HEK293 (cell line): ENCODE data around the gene SEMA3A.

Source experiments
- CTCF ChIA-PET: fragments of 350-600 bp; formaldehyde crosslinking; extraction: SDS; loops from one replicate; lab custom pipeline; 2021; ENCODE audit warnings: antibody characterized with exemption; lab: Yijun Ruan, JAX
- POLR2A ChIA-PET: fragments of 300-600 bp; formaldehyde crosslinking; extraction: SDS; loops from one replicate; lab custom pipeline; 2020; ENCODE audit warnings: antibody characterized with exemption, inconsistent platforms; lab: Yijun Ruan, JAX
- H3K27ac ChIP-seq: fragments of 200-500 bp; sonication (Bioruptor generic); 2 replicates; pipeline ENCODE4 v1.5.1; 2014; ENCODE audit warnings: low read depth, low read length, control low read depth, inconsistent platforms; ENCODE audit errors: extremely low read depth
- H3K36me3 ChIP-seq, 2 experiments: fragments of 200-500 bp in 1 of 2; sonication (Bioruptor generic) in 1 of 2; 1 replicate in 1 of 2; 2 replicates in 1 of 2; pipeline ENCODE4 v1.5.1; 2014 to 2017; ENCODE audit warnings: inconsistent platforms in 2 of 2, low read length in 2 of 2; ENCODE audit not compliant: control insufficient read depth in 2 of 2, insufficient read depth in 1 of 2
- H3K4me1 ChIP-seq: fragments of 200-500 bp; sonication (Bioruptor generic); 2 replicates; pipeline ENCODE4 v1.5.1; 2014; ENCODE audit warnings: mild to moderate bottlenecking, low read length, inconsistent platforms; ENCODE audit not compliant: control insufficient read depth, insufficient read depth
- H3K4me3 ChIP-seq: 2 replicates; pipeline ENCODE4 v1.5.1; 2011; ENCODE audit warnings: low read depth, mild to moderate bottlenecking, control low read depth, low read length, moderate library complexity
- H3K9me3 ChIP-seq: fragments of 200-500 bp; sonication (Bioruptor generic); 2 replicates; pipeline ENCODE4 v1.5.1; 2014; ENCODE audit warnings: low read depth, low read length, inconsistent platforms; ENCODE audit not compliant: control insufficient read depth, insufficient read depth
- BCL11A ChIP-seq: fragments of 450-650 bp; formaldehyde crosslinking; IDR thresholded peaks from 2 replicates; pipeline ENCODE4 v1.5.1; 2016; ENCODE audit warnings: low read depth, missing biosample characterization, missing genetic modification characterization
- HOXA7 ChIP-seq: sonication (generic); formaldehyde crosslinking; IDR thresholded peaks from 2 replicates; pipeline ENCODE4 v1.8.1; 2022; ENCODE audit warnings: missing genetic modification reagents, borderline replicate concordance
- KLF9 ChIP-seq: fragments of 450-650 bp; formaldehyde crosslinking; IDR thresholded peaks from 2 replicates; pipeline ENCODE4 v1.5.1; 2016; ENCODE audit warnings: missing biosample characterization, missing genetic modification characterization, low read depth
- MYNN ChIP-seq: fragments of 450-650 bp; formaldehyde crosslinking; IDR thresholded peaks from 2 replicates; pipeline ENCODE4 v1.5.1; 2016; ENCODE audit warnings: missing biosample characterization, missing genetic modification characterization, borderline replicate concordance
- ZBTB20 ChIP-seq: fragments of 450-650 bp; formaldehyde crosslinking; IDR thresholded peaks from 2 replicates; pipeline ENCODE4 v1.5.1; 2016; ENCODE audit warnings: missing biosample characterization, missing genetic modification characterization
- ZFP3 ChIP-seq: fragments of 450-650 bp; formaldehyde crosslinking; IDR thresholded peaks from 2 replicates; pipeline ENCODE4 v1.5.1; 2016; ENCODE audit warnings: low read depth, missing biosample characterization, missing genetic modification characterization
- ZNF157 ChIP-seq: fragments of 450-650 bp; formaldehyde crosslinking; IDR thresholded peaks from 2 replicates; pipeline ENCODE4 v1.5.1; 2016; ENCODE audit warnings: missing biosample characterization, missing genetic modification characterization
- ZNF19 ChIP-seq: fragments of 450-650 bp; formaldehyde crosslinking; IDR thresholded peaks from 2 replicates; pipeline ENCODE4; 2016; ENCODE audit warnings: missing biosample characterization, missing genetic modification characterization, low read depth
- ZNF24 ChIP-seq: fragments of 450-650 bp; formaldehyde crosslinking; IDR thresholded peaks from 2 replicates; pipeline ENCODE4 v1.5.1; 2016; ENCODE audit warnings: missing biosample characterization, missing genetic modification characterization
- ZNF366 ChIP-seq: fragments of 450-650 bp; formaldehyde crosslinking; conservative IDR thresholded peaks from 2 replicates; pipeline ENCODE4 v1.5.1; 2016; ENCODE audit warnings: missing biosample characterization, missing genetic modification characterization
- ZNF629 ChIP-seq: fragments of 450-650 bp; formaldehyde crosslinking; IDR thresholded peaks from 2 replicates; pipeline ENCODE4 v1.5.1; 2017; ENCODE audit warnings: missing biosample characterization, missing genetic modification characterization
- TF ChIP-seq, protein P1 (sequence below): fragments of 450-650 bp; formaldehyde crosslinking; IDR thresholded peaks from 2 replicates; pipeline ENCODE4 v1.5.1; 2016; ENCODE audit warnings: missing biosample characterization, missing genetic modification characterization
- TF ChIP-seq, protein P2 (sequence below): fragments of 450-650 bp; formaldehyde crosslinking; IDR thresholded peaks from 2 replicates; pipeline ENCODE4 v1.5.1; 2016; ENCODE audit warnings: missing biosample characterization, missing genetic modification characterization, borderline replicate concordance
- TF ChIP-seq, protein P3 (sequence below): fragments of 450-650 bp; formaldehyde crosslinking; conservative IDR thresholded peaks from 2 replicates; pipeline ENCODE4 v1.5.1; 2016; ENCODE audit warnings: low read depth, missing biosample characterization, missing genetic modification characterization
- TF ChIP-seq, protein P4 (sequence below): fragments of 450-650 bp; formaldehyde crosslinking; IDR thresholded peaks from 2 replicates; pipeline ENCODE4 v1.5.1; 2016; ENCODE audit warnings: missing biosample characterization, missing genetic modification characterization
- TF ChIP-seq, protein P5 (sequence below): fragments of 450-650 bp; formaldehyde crosslinking; IDR thresholded peaks from 2 replicates; pipeline ENCODE4 v1.5.1; 2017; ENCODE audit warnings: missing biosample characterization, mild to moderate bottlenecking, missing genetic modification characterization, moderate library complexity
- TF ChIP-seq, protein P6 (sequence below): fragments of 450-650 bp; formaldehyde crosslinking; IDR thresholded peaks from 2 replicates; pipeline ENCODE4 v1.5.1; 2017; ENCODE audit warnings: missing biosample characterization, missing genetic modification characterization

Gene SEMA3A

DNA sequence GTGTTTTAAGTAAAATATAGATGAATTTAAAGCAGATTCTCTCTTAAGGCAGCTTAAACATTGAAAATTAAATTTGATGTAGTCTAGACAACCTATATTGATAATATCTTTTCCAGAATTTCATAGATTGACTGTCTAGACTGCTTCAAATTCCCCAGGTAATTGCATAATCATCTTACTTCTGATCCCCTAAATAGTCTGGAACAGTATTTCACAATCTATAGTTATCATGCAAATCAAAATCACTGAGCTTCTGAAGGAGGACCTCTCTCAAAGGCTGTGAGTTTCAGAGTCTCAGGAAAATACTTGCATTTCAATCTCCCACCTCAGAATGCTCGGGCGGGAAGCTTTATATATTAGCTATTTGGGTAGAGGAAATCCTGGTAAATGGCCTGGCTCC lies 87.3 kb downstream of the SEMA3A start:
- POLR2A ChIA-PET: no interaction called here

More for the DNA sequence above, 87.3 kb downstream of the SEMA3A start:
- no peak for TF ChIP-seq HOXA7 (CRISPR knock-in tag)
- TF ChIP-seq ZBTB20 (tag by site-specific recombination): no peak
- TF ChIP-seq ZFP3 (tag by site-specific recombination): no peak
- no peak for TF ChIP-seq KLF9
- no peak for TF ChIP-seq MYNN (tag by site-specific recombination)
- TF ChIP-seq ZNF629 (tag by site-specific recombination): no peak
- TF ChIP-seq, protein P1, sequence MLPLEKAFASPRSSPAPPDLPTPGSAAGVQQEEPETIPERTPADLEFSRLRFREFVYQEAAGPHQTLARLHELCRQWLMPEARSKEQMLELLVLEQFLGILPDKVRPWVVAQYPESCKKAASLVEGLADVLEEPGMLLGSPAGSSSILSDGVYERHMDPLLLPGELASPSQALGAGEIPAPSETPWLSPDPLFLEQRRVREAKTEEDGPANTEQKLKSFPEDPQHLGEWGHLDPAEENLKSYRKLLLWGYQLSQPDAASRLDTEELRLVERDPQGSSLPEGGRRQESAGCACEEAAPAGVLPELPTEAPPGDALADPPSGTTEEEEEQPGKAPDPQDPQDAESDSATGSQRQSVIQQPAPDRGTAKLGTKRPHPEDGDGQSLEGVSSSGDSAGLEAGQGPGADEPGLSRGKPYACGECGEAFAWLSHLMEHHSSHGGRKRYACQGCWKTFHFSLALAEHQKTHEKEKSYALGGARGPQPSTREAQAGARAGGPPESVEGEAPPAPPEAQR (tag by site-specific recombination): no peak
- no peak for TF ChIP-seq ZNF157 (tag by site-specific recombination)
- TF ChIP-seq ZNF366 (tag by site-specific recombination): no peak
- TF ChIP-seq ZNF24 (tag by site-specific recombination): no peak
- TF ChIP-seq BCL11A: no peak
- TF ChIP-seq ZNF19 (tag by site-specific recombination): no peak
- TF ChIP-seq, protein P2, sequence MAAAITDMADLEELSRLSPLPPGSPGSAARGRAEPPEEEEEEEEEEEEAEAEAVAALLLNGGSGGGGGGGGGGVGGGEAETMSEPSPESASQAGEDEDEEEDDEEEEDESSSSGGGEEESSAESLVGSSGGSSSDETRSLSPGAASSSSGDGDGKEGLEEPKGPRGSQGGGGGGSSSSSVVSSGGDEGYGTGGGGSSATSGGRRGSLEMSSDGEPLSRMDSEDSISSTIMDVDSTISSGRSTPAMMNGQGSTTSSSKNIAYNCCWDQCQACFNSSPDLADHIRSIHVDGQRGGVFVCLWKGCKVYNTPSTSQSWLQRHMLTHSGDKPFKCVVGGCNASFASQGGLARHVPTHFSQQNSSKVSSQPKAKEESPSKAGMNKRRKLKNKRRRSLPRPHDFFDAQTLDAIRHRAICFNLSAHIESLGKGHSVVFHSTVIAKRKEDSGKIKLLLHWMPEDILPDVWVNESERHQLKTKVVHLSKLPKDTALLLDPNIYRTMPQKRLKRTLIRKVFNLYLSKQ (tag by site-specific recombination): no peak
- TF ChIP-seq, protein P3, sequence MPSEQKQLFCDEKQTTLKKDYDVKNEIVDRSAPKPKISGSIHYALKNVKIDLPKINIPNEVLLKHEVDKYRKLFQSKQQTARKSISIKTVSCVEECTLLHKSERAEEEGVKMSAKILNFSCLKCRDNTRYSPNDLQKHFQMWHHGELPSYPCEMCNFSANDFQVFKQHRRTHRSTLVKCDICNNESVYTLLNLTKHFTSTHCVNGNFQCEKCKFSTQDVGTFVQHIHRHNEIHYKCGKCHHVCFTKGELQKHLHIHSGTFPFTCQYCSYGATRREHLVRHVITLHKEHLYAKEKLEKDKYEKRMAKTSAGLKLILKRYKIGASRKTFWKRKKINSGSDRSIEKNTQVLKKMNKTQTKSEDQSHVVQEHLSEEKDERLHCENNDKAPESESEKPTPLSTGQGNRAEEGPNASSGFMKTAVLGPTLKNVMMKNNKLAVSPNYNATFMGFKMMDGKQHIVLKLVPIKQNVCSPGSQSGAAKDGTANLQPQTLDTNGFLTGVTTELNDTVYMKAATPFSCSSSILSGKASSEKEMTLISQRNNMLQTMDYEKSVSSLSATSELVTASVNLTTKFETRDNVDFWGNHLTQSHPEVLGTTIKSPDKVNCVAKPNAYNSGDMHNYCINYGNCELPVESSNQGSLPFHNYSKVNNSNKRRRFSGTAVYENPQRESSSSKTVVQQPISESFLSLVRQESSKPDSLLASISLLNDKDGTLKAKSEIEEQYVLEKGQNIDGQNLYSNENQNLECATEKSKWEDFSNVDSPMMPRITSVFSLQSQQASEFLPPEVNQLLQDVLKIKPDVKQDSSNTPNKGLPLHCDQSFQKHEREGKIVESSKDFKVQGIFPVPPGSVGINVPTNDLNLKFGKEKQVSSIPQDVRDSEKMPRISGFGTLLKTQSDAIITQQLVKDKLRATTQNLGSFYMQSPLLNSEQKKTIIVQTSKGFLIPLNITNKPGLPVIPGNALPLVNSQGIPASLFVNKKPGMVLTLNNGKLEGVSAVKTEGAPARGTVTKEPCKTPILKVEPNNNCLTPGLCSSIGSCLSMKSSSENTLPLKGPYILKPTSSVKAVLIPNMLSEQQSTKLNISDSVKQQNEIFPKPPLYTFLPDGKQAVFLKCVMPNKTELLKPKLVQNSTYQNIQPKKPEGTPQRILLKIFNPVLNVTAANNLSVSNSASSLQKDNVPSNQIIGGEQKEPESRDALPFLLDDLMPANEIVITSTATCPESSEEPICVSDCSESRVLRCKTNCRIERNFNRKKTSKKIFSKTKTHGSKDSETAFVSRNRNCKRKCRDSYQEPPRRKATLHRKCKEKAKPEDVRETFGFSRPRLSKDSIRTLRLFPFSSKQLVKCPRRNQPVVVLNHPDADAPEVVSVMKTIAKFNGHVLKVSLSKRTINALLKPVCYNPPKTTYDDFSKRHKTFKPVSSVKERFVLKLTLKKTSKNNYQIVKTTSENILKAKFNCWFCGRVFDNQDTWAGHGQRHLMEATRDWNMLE (tag by site-specific recombination): no peak
- TF ChIP-seq, protein P4, sequence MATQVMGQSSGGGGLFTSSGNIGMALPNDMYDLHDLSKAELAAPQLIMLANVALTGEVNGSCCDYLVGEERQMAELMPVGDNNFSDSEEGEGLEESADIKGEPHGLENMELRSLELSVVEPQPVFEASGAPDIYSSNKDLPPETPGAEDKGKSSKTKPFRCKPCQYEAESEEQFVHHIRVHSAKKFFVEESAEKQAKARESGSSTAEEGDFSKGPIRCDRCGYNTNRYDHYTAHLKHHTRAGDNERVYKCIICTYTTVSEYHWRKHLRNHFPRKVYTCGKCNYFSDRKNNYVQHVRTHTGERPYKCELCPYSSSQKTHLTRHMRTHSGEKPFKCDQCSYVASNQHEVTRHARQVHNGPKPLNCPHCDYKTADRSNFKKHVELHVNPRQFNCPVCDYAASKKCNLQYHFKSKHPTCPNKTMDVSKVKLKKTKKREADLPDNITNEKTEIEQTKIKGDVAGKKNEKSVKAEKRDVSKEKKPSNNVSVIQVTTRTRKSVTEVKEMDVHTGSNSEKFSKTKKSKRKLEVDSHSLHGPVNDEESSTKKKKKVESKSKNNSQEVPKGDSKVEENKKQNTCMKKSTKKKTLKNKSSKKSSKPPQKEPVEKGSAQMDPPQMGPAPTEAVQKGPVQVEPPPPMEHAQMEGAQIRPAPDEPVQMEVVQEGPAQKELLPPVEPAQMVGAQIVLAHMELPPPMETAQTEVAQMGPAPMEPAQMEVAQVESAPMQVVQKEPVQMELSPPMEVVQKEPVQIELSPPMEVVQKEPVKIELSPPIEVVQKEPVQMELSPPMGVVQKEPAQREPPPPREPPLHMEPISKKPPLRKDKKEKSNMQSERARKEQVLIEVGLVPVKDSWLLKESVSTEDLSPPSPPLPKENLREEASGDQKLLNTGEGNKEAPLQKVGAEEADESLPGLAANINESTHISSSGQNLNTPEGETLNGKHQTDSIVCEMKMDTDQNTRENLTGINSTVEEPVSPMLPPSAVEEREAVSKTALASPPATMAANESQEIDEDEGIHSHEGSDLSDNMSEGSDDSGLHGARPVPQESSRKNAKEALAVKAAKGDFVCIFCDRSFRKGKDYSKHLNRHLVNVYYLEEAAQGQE (tag by site-specific recombination): no peak
- TF ChIP-seq, protein P5, sequence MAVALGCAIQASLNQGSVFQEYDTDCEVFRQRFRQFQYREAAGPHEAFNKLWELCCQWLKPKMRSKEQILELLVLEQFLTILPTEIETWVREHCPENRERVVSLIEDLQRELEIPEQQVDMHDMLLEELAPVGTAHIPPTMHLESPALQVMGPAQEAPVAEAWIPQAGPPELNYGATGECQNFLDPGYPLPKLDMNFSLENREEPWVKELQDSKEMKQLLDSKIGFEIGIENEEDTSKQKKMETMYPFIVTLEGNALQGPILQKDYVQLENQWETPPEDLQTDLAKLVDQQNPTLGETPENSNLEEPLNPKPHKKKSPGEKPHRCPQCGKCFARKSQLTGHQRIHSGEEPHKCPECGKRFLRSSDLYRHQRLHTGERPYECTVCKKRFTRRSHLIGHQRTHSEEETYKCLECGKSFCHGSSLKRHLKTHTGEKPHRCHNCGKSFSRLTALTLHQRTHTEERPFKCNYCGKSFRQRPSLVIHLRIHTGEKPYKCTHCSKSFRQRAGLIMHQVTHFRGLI (tag by site-specific recombination): no peak
- TF ChIP-seq, protein P6, sequence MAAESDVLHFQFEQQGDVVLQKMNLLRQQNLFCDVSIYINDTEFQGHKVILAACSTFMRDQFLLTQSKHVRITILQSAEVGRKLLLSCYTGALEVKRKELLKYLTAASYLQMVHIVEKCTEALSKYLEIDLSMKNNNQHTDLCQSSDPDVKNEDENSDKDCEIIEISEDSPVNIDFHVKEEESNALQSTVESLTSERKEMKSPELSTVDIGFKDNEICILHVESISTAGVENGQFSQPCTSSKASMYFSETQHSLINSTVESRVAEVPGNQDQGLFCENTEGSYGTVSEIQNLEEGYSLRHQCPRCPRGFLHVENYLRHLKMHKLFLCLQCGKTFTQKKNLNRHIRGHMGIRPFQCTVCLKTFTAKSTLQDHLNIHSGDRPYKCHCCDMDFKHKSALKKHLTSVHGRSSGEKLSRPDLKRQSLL: no peak
- CTCF ChIA-PET: no interaction called here
- H3K27ac ChIP-seq: no peak overlapping the region
- H3K4me3 ChIP-seq: no peak overlapping the region
- H3K4me1 ChIP-seq: no peaks in the 10 kb centered on the region
- H3K9me3 ChIP-seq: no peaks in the 10 kb centered on the region
- H3K36me3 ChIP-seq: no peaks in the 10 kb centered on the region
